Measurements from ENCODE around the gene TUBGCP3.
"Not testable (repeated sequence)": the region's sequence is repeated elsewhere in the genome, so short reads cannot be mapped to it uniquely, and the experiment has no call there.

TUBGCP3 gene

DNA sequence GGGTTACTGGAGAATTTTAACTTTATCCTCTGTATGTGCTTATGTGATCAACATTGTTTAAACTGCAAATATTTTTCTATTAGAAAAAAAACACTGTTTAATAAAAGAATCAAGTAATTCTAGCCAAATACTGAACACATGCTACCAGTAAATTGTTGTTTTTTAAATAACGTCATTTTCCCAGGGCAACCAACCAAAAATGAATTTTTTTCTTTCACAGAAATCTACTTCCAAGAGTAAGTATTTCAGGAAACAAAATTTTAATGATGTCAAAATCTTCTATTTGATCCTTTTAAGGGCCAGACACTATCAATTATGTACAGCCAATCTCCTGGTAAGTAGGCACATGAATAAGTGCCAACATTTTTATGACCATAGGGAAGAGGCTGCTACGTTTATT lies 57.1 kb downstream of the TUBGCP3 start:
- no peak for DNase-seq (ENCODE audit: low spot score)

DNA sequence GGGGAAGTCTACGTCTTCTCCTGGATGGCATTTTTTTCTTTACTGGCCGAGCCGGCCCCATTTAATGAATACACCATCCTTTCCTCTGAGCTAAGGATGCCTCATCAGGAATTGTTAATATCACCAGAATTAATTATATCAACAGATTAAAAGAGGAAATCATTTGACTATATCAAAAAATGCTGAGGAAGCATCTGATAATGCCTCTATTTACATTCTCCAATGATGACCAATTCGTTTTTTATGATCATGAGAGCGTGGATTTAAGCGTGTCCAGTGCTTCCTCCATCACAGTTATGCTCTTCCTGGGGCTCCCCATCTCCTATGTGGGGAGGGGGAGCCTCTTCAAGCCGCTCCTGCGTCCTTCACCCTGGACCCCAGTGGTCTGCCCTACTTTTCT lies 58.7 kb downstream of the TUBGCP3 start:
- no peak for DNase-seq (ENCODE audit: low spot score)

DNA sequence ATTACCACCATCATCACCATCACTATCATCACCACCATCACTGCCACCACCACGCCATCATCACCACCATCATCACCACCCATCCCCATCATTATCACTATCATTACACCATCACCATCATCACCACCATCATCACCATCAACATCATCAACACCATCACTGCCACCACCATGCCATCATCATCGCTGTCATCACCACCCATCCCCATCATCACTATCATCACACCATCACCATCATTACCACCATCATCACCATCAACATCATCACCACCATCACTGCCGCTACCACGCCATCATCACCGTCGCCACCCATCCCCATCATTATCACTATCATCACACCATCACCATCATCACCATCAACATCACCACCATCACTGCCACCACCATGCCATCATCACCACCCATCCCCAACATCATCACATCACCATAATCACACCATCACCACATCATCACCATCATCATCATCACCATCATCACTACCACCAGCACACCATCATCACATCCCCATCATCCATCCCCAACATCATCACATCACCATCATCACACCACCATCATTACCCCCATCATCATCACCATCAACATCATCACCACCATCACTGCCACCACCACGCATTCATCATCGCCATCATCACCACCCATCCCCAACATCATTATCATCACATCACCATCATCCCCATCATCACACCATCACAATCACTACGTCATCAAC lies 61.7 kb downstream of the TUBGCP3 start:
- no peak for DNase-seq (ENCODE audit: low spot score)

DNA sequence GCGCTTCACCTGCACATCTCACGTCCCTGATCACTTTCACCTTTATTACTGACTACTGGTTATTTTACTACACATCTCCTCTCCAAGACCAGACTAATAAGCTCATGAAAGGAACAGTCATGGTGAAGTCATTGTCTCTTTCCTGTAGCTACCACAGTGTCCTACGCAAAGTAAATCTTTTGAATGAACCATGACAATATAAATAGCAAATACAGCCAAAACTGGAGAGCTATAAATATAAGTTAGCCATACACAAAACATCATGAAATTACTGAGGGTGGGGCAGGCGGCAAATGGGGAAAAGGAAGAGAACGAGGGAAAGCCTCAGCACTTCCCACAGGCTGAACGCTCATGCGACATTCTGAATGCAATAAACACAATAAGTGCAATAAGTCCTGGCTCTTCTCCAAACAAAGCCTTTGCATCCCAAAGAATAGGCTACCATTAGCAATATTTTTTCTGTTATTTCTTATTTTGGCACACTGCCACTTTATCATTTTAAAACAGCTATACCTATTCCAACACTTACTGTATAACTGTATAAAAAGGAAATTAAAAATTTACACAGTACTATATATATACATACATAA lies 62.5 kb downstream of the TUBGCP3 start:
- no peak for DNase-seq (ENCODE audit: low spot score)

DNA sequence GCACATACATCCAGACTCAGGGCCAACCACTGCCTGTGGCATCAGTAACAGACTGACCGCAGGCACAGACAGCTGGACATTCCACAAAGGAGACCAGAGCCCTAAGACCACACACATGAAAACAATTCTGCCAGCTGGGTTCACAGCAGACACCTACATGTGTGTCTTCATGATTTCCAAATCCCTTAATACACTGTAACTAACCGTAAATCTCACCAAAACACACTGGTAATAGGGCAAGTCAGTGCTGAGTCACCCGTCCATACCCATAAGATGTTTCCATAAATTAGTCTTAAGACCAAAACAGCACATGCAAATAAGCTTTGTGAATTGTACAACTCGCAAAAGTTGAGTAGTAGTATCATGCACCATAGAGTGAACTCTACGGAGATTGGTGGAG lies 65.4 kb downstream of the TUBGCP3 start:
- DNase-seq (ENCODE audit: low spot score), result no peak

DNA sequence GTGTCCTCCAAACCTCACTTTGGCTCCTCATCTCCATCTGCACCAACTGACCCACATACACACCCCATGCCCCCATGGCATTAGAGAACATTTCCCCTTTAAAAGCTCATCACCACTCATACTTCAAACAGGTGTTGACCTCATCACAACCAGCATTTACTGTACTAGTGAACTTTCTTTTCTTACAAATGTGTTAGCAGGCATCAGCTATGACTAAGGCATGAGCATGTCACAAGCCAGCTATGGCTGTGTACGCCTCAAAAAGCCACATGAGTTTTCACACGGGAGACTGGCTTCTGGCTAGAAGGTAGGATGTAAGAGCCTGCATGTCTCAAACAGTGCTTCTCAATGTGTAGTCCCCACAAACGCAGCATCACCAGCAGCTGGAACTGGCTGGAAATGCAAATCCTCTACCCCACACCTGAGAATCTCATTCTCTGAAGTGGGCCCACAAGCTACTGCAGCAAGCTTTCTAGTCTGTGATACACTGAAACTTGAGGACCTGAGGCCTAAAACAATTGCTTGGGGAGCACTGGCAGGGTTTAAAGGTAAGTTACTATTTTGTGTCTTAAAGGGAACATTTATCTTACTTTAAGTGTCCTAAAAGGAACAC lies 66.8 kb downstream of the TUBGCP3 start:
- DNase-seq (ENCODE audit: low spot score), result no peak

DNA sequence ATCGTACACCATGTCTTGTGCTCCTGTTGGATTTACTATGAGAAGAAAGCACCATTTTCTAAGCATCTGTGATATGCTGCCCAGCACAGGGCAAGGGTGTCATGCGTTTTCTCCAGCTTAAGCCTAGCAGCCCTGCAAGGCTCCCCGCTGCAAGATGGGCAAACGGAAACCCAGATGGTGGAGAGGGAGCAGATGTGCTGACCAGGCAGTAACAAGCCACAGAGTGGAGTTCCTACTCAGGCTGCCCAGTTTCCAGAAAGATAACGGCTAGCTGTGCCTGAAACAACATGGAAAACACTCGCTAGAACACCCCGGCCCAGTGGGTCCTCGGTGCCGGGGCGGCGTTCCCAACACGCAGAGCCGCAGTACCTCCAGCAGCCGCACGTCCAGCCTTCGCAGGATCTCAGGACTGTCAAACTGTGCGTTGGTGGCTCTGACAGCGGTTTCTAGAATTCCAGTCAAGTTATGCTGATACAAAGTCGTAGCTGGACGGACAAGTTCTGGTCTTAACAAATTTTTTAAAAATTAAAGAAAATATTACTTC lies 68.4 kb downstream of the TUBGCP3 start:
- DNase-seq (ENCODE audit: low spot score), result no peak

DNA sequence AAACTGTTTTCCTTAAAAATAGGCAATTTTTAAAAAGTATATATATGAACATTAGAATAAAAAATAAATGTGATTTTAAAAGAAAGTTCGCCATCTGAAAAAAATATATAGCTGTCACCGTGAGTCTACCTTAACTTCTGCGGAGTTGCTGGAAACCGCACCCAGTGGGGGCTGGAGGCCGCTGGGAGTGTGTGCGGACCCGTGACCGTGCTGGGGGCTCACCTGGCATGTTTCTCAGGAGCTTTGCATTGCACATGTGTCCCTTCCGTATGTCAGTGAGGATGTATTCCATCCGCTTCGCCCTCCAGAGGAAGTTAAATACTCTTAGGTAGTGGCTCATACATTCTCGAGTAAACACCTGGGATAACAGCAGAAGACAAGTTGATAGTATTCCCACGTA lies 71.7 kb downstream of the TUBGCP3 start:
- no peak for DNase-seq (ENCODE audit: low spot score)

DNA sequence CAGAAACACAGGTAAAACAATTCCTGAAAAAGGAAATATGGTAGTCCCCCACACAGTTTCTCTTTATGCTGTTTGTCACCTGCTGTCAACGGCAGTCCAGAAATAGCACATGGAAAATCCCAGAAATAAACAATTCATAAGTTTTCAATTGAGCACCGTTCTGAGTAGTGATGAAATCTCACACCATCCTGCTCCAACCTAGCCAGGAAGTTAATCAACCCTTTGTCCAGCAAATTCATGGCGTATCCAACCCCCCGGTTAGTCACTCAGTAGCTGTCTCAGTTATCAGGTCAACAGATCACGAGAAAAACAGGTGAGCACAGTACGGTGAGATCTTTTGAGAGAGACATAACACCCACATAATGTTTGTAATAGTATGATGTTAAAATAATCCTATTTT lies 74.2 kb downstream of the TUBGCP3 start:
- no peak for DNase-seq (ENCODE audit: low spot score)

DNA sequence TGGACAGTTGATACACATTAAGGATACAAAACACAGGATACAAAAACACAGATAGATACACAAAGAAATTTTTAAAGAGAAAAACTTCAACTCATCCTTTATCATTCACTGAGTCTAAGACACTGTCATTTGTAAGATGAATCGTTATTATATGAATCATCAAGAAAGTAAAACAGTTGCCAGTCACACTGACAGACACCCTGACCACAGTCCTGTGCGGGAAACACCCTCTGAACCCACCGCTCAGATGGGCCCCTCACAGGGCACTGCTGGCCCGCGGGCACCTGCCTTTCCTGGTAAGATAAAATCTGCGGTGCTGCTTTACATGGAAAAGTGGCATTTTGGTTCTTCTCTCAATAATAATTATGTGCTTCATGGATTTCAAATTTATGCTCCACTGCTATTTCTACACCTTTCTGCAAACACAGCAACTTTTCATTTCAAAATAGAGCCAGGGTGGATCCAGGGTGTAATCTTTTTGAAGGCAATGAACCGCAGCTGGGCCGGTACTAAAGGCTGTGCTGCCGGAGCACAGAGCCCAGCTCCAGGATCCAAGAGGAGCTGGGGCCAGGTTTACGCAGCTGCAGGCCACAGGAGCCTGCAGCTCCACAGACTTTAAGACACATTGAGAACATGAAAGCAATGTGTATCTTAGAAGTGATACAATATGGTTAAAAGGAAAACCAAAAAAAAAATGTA lies 76.8 kb downstream of the TUBGCP3 start:
- DNase-seq (ENCODE audit: low spot score), result no peak

DNA sequence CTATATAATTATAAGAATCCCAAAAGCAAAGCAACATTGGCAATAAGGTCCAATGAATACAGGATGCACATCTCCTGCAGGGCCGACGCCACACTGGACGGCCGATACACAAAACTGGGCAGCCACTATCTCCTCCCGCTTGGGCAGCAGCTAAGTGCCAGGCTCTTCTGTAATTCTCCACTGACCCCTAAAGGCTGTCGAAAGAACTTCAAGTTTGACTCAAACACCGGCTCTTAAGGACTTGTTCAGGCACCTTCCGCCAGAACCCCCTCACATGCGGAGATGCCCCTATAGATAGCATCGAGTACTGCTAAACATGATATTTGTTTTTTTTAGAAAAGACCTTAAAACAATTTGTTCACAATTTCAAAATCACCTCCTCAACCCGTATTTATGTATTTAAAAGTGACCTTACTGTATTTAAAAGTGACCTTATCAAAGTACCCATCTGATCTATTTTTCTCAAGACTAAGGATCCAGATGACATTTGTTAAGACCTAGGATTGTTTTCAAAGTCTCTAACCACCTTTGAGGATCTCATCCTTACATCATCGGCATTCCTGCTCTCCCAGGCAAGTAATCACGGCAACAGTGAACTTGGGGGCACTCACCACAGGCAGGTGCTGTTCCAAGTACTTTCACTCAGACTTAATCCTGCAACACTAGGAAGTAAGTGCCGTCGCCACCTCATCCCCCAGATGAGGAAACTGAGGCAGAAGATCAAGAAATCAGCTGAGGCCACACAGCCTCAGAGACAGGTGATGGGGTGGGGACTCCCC lies 77.8 kb downstream of the TUBGCP3 start:
- DNase-seq (ENCODE audit: low spot score), result peak; percentile 68

DNA sequence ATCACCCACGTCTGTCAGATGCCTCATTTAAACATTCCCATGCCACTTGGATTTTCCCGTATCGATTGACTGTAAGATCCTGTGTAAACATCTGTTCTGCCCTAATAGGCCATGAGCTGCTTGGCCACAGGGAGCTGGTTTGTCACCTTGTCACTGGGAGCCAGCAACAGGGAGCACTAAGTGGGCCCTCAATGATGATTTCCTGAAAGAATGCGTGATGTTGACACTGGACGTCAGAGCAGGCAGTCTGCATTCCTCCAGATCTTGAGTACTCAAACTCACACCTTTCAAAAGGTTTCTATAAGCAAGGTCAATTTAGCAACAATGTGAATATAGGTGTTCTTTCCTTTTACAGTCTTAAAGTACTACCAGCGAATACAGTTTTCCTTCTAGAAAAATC lies 78.8 kb downstream of the TUBGCP3 start:
- no peak for DNase-seq (ENCODE audit: low spot score)

DNA sequence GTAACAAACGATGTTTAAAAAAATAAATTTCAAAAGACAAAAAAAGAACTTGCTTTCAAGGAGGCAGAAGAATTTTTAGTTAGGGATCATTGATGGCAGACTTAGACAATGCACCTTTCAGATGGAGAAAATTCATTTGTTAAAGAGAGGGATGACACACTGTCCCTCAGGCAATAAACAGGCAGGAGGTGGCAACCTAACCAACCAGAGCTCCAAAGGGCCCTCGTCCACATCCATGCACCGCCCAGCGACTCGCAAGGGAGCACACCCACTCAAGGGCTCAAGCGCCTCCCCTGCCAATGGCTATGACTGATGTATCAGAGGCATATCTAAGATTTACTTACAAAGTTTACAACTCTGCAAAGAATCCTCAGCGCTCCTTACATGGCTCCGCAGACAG lies 81.9 kb downstream of the TUBGCP3 start:
- DNase-seq (ENCODE audit: low spot score), result no peak

DNA sequence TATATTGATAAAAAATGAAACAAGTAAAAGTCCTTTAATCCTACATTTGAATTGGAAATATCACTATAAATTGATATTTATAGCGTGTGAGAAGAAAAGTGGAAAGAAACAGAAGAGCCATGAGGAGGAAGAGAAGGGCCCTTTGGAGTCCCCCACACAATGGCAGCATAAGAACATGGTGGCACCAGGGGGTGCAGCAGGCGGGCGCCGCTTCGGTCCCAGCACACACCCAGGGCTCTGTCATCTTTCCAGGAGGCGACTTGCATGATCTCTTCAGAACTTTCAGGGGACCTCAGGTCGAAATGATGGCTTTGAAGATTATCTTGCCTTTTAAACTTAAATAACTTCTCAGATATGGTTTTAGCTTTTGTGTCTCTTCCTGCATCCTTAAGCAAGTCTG lies 91.8 kb downstream of the TUBGCP3 start:
- no peak for DNase-seq (ENCODE audit: low spot score)

DNA sequence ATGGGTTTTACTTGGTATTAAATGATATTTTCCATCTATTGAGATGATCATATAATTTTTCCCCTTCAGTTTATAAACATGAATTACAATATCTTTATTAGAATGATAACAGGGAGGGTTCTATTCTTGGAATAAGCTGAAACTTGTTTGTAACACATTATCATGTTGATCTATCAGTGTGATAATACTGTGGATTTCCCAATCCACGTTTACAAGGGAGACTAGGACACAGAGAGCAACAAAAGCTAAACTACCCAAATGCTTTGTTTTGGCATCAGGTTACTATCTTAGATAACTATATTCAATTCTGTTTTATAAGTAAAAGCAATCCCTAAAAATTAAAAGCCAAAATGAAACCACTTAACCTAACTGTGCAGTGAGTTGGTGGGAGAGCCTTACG lies 92.5 kb downstream of the TUBGCP3 start:
- no peak for DNase-seq (ENCODE audit: low spot score)

DNA sequence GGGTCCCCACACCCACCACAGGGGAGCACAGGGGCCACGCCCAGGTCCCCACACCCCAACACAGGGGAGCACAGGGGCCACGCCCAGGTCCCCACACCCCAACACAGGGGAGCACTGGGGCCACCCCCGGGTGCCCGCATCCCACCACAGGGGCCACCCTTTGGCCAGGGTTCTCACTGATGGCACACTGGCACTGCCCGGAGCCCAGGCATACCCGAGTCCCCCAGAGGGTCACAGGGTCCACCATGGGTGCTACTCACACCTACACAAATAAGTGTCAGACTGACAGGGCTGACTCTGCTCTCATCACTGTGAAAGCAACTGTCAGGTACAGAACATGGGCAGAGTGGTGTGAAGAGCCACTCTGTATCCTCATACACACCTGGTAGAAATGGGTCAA lies 98.8 kb downstream of the TUBGCP3 start:
- DNase-seq (ENCODE audit: low spot score), result no peak

DNA sequence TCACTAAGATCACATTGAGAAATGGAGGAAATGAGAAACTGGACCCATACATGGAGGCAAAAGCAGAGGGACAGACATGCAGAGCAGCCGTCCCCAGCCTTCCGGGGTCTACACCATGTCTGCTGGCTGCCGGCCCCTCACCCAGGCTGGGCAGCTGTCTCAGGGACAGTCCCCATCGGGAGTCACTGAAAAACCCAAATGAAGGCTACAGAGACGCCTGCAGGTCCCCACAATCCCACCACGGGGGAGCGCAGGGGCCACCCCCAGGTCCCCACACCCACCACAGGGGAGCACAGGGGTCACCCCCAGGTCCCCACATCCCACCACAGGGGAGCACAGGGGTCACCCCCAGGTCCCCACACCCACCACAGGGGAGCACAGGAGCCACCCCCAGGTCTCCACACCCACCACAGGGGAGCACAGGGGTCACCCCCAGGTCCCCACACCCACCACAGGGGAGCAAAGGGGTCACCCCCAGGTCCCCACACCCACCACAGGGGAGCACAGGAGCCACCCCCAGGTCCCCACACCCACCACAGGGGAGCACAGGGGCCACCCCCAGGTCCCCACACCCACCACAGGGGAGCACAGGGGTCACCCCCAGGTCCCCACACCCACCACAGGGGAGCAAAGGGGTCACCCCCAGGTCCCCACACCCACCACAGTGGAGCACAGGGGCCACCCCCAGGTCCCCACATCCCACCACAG lies 99.5 kb downstream of the TUBGCP3 start:
- not testable (repeated sequence) for DNase-seq (ENCODE audit: low spot score)

DNA sequence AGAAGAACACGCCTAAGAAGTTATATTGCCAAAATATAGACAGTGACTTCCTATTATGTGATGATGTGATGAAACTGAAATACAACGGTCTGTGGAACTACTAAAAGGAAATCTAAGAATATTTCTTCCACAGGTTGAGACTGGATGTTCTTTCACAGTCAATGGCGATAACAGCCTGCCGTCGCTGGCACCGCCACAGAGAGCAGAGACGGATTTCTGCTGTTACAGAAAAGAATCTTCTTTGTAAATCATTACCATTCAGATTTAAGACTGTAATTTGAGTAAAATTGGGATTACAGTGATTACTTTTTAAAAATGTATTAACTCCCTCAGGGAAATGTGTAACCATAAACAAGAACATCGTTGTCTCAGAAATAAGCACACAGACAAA lies 100.8 kb downstream of the TUBGCP3 start:
- peak; percentile 24 for DNase-seq (ENCODE audit: low spot score)

DNA sequence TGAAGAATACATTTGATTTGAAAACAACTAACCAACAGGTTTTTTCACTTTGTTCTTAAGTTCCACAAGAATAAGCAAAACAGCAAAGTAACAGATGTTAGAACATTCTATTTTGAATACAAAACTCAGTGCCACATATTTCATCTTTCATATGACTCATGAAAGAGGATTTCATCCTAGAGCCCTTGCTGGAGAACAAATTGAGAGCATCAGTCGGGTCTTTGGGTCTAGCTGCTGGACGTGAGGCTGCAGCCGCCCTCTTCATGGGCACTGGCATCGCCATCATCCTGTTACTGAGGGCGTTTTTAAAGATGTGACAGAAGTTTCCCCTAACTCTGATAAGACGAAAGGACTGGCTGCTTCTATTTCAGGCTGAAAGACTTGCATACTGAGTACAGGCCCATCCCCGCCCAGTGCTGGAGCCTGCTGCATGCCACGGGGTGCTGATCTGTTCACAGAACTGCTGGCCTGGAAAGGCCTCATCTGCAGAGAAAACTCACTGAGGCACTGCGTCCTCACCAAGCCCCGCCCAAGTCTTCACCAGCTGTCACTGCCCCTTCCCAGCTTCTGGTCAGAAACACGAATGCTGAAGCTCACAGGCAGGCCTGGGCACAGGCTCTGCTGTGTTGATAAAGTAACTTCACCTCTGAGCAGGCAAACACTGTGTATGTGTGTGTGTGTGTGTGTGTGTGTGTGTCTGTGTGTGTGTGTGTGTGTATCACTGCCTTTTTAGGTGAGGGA lies 101.4 kb downstream of the TUBGCP3 start:
- peak; percentile 12 for DNase-seq (ENCODE audit: low spot score)

DNA sequence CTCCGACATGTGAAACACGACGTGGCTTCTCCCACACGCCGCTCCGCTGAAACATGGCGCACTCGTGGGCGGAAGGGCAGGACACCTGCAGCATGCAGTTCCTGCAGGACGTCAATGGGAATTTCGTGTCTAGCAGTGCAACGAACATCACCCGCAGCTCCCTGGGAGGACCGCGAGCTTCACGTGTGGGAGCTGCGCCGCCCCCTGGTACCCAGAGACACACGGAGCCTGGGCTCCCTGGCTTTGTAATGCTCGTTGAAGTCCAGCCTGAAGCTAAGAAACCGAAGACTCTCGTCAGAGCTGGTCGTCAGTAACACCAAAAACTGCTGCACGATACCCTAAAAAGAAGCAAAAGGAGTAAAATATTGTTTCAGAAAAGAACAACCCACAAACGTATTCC lies 102.1 kb downstream of the TUBGCP3 start:
- not testable (repeated sequence) for DNase-seq (ENCODE audit: low spot score)

DNA sequence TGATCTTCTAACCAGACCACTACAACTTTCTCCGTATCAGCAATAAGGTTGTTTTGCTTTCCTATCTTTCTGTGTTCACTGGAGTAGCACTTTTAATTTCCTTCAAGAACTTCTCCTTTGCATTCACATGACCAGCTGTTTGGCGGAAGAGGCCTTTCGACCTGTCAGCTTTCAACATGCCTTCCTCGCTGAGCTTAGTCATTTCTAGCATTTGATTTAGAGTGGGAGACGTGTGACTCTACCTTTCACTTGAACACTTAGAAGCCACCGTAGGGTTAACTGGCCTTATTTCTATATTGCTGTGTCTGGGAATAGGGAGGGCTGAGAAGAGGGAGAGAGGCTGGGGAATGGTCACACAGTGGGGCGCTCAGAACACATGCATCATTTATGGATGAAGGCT lies 104.7 kb downstream of the TUBGCP3 start:
- DNase-seq (ENCODE audit: low spot score), result no peak
